Right atrium auricular region (tissue), 2 donors: ENCODE data around the gene CUL9. TPM values are rescaled to one million over a fixed set of nuclear protein-coding genes. Genes with fewer than 3 reads are reported as not detected.

ENCODE experiments used
- DNase-seq: peaks from one replicate; pipeline ENCODE4 v3.0.0-alpha.2; 2019; ENCODE audit warnings: low spot score
- H3K27ac ChIP-seq, 2 donors: fragments of 200-600 bp; sonication (generic); 1 replicate in 1 of 2; 2 replicates in 1 of 2; pipeline ENCODE4 v1.5.1; 2016 to 2019
- H3K27me3 ChIP-seq, 2 donors: fragments of 200-600 bp; sonication (generic); one replicate each; pipeline versions ENCODE4 v1.5.1 to v1.6.0; 2017 to 2019
- H3K36me3 ChIP-seq: fragments of 200-600 bp; sonication (generic); one replicate; pipeline ENCODE4 v1.5.1; 2016
- H3K4me1 ChIP-seq, 2 donors: fragments of 200-600 bp; sonication (generic); one replicate each; pipeline versions ENCODE4 v1.5.1 to v1.6.0; 2017 to 2019
- H3K4me3 ChIP-seq, 2 donors: fragments of 200-600 bp; sonication (generic); 1 replicate in 1 of 2; 2 replicates in 1 of 2; pipeline ENCODE4 v1.5.1; 2017 to 2019; ENCODE audit warnings: mild to moderate bottlenecking in 1 of 2, moderate library complexity in 1 of 2
- H3K9me3 ChIP-seq, 2 donors: fragments of 200-600 bp; sonication (generic); one replicate each; pipeline ENCODE4 v1.5.1; 2019
- CTCF ChIP-seq, 2 donors: fragments of 200-600 bp; sonication (generic); IDR thresholded peaks; one replicate each; pipeline ENCODE4 v1.5.1; 2019; ENCODE audit warnings: antibody characterized with exemption in 2 of 2
- total RNA-seq, 2 donors: library from RNA; depleted of rRNA; stranded (reverse); fragments of >200 nt; gene quantifications; one replicate each; pipeline ENCODE4 v1.1.0, GENCODE V29; 2016

Gene CUL9
- total RNA-seq, 2 donors from 2014 or later, result 11.0 to 16.8 TPM

DNA sequence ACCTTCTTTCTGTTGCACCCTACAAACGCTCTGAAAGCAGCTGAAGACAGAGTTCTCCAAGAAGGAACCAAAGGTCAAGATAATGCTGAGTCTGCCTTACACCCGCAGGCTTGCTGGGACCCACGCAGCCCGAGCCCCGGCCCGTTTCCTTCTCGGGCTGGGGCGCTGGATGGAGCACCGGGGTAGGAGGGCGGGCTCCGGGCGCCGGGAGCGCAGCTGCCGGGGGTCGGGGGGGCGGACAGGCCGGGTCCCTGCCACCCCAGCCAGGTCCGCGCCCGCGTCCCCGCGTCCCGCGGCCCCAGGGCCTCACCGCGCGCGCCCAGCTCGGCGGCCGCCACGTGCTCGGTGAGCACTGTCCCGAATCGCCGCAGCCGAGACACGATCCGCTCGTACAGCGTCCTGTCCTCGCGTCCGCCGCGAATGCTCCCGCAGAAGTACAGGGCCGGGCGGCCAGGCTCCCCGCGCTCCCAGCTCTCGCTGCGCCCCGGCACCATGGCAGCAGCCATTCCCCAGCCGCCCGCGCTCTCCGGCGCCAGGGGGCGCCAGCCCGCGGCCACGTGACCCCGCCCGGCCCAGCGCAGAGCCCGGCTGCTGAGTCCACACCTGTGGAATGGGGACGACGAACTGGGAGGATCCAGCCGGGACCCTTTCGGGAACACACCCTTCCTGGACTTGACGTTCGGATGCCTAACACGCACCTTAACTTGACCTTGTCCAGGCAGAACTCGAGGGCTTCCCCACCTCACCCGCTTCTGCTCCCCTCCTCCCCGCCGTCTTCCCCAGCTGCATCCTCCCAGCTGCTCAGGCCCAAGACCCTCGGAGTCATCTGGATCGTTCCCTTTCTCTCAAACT lies 47.2 kb downstream of the CUL9 start, which contains the start of gene DNPH1:
TSS of gene DNPH1 (minus strand) at position 531 of the 852 bp plus-strand sequence. CDS start at position 506, 25 bp downstream.
- DNase-seq, result peak; percentile 78
- H3K27me3 ChIP-seq, result no peaks in the 10 kb centered on the region
- peak within 1 kb of the TSS; percentile 32 to 36 for H3K27ac ChIP-seq
- no peaks in the 10 kb centered on the region for H3K36me3 ChIP-seq
- TF ChIP-seq CTCF (IDR thresholded peaks at IDR 0.05), result peak; percentile 92 to 97
- H3K9me3 ChIP-seq, result no peaks in the 10 kb centered on the region
- peaks cover 0 to 6% of the 10 kb centered on the region in 2 donors for H3K4me1 ChIP-seq
- peak within 1 kb of the TSS; percentile 54 to 58 for H3K4me3 ChIP-seq

DNA sequence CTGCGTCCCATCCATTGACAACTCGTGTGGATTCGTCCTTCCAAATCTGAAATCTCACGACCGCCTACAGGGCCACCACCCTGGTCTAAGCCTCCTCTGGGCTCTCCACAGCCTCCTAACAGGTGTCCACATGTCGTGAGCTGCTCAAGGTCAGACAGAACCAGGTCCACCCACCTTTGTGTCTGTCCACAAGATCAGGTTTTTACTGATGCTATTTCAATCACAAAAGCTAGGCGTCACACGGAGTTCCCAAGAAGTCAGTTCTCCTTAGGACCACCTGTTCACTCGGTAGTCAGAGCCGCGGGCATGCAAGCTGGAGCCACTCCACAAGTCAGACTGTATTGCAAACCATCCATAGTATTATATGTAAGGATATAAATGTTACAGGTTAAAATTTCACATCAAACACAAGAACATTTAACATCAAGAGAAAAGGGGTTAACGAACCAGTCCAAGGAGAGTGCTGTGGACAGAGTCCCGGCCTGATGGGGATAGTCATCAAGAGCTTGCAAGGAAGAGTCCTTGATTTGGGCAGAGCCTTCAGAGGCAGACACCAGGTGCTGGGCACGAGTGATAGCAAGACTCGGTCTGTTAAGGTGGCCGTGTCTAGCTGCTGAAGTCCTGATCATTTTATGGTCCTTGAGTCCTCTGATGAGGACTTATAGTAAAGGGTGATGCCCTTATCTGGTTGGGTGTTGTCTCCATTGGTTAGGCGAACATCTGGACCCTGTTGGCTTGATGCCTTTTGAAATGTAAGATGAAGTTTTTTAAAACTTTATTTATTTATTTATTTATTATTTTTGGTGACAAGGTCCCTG lies 48.0 kb downstream of the CUL9 start:
- DNase-seq, result no peak
- TF ChIP-seq CTCF (IDR thresholded peaks at IDR 0.05), result no peak
- no peak overlapping the region for H3K27ac ChIP-seq
- no peaks in the 10 kb centered on the region for H3K36me3 ChIP-seq
- peak overlapping the region in 1 of 2 donors; percentile 58 for H3K4me3 ChIP-seq
- H3K9me3 ChIP-seq, result no peaks in the 10 kb centered on the region
- peaks cover 0 to 6% of the 10 kb centered on the region in 2 donors for H3K4me1 ChIP-seq
- H3K27me3 ChIP-seq, result no peaks in the 10 kb centered on the region

GRCh38 chr6:43231053-43231452 lies 49.1 kb downstream of the CUL9 start:
- H3K4me1 ChIP-seq, result peaks cover 0 to 6% of the 10 kb centered on the region in 2 donors
- TF ChIP-seq CTCF (IDR thresholded peaks at IDR 0.05), result no peak
- H3K27me3 ChIP-seq, result no peaks in the 10 kb centered on the region
- DNase-seq, result no peak
- H3K4me3 ChIP-seq, result no peak overlapping the region
- H3K27ac ChIP-seq, result no peak overlapping the region
- no peaks in the 10 kb centered on the region for H3K9me3 ChIP-seq
- no peaks in the 10 kb centered on the region for H3K36me3 ChIP-seq

GRCh38 chr6:43231735-43232450 lies 49.9 kb downstream of the CUL9 start:
- H3K36me3 ChIP-seq, result no peaks in the 10 kb centered on the region
- peaks cover 0 to 6% of the 10 kb centered on the region in 2 donors for H3K4me1 ChIP-seq

More at GRCh38 chr6:43231735-43232450, 49.9 kb downstream of the CUL9 start:
- H3K4me3 ChIP-seq, result no peak overlapping the region
- DNase-seq, result no peak
- no peaks in the 10 kb centered on the region for H3K27me3 ChIP-seq
- H3K27ac ChIP-seq, result no peak overlapping the region
- TF ChIP-seq CTCF (IDR thresholded peaks at IDR 0.05), result no peak
- H3K9me3 ChIP-seq, result no peaks in the 10 kb centered on the region
